C1 segment of cervical spinal cord (tissue), 14 donors: Measurements from ENCODE around the gene DNPH1.
A peak's percentile ranks its signal among the peaks of the same experiment; 100 is the strongest.

Experiments used
- DNase-seq, 14 donors: peaks; one replicate each; lab custom pipeline; 2025; lab: John Stamatoyannopoulos, UW

Gene DNPH1

GRCh38 chr6:43183441-43183840 lies 45.8 kb downstream of the DNPH1 start:
- DNase-seq = no peak

- DNase-seq = peak; percentile 23 to 91 (median 80)
These were observed 47.1 kb downstream of the DNPH1 start, which contains the start of gene CUL9 for GRCh38 chr6:43181942-43182860. TSS of gene CUL9 (plus strand) at chr6:43182196. CDS start at chr6:43184311, 2,115 bp downstream.

GRCh38 chr6:43181621-43181941 lies 47.7 kb downstream of the DNPH1 start:
- DNase-seq = no peak

GRCh38 chr6:43180985-43181384 lies 48.3 kb downstream of the DNPH1 start:
- DNase-seq = no peak

GRCh38 chr6:43180058-43180457 lies 49.2 kb downstream of the DNPH1 start:
- DNase-seq = no peak

- no peak for DNase-seq
These were observed 50.1 kb downstream of the DNPH1 start for GRCh38 chr6:43178951-43179830.

- no peak for DNase-seq
These were observed 51.1 kb downstream of the DNPH1 start for GRCh38 chr6:43178150-43178549.

- DNase-seq = no peak
These were observed 52.9 kb downstream of the DNPH1 start for GRCh38 chr6:43176423-43176786.

- no peak for DNase-seq
These were observed 53.4 kb downstream of the DNPH1 start for GRCh38 chr6:43175676-43176422.
